ENCODE results near the gene CAPZB. TPM values are rescaled to one million over a fixed set of nuclear protein-coding genes. Genes with fewer than 3 reads are reported as not detected.
"Not testable (repeated sequence)": the region's sequence is repeated elsewhere in the genome, so short reads cannot be mapped to it uniquely, and the experiment has no call there.

CAPZB gene
- polyA plus RNA-seq, 3 donors: 290 to 504 (median 407) TPM

- H3K4me2 ChIP-seq (replicated peaks; ENCODE audit: extremely low read depth, low read length, poor library complexity, severe bottlenecking): peak overlapping the region; percentile 53
- H3K9me3 ChIP-seq (replicated peaks in 1 of 2; ENCODE audit: control insufficient read depth in 1 of 2, insufficient read depth in 1 of 2, low read length in 2 of 2): peaks cover 5 to 11% of the 10 kb centered on the region in 2 donors
- H3K27ac ChIP-seq (ENCODE audit: low read depth in 1 of 2, low read length in 2 of 2): peak overlapping the region; percentile 97 to 99
- DNase-seq: peak; percentile 46 to 56 (median 55)
- no peak for TF ChIP-seq CTCF (IDR thresholded peaks at IDR 0.05)
- peaks cover 0 to 5% of the 10 kb centered on the region in 2 donors for H3K36me3 Mint-ChIP-seq
- no peaks in the 10 kb centered on the region for H3K36me3 ChIP-seq (replicated peaks in 1 of 2; ENCODE audit: control insufficient read depth in 1 of 2, insufficient read depth in 2 of 2, low read length in 2 of 2)
- H2AFZ ChIP-seq (ENCODE audit: insufficient read depth, low read depth, low read length, poor library complexity, severe bottlenecking): no peak overlapping the region
- peaks cover 0 to 2% (median 2%) of the 10 kb centered on the region in 3 donors for H3K27me3 Mint-ChIP-seq (ENCODE audit: low read depth in 3 of 3)
- peak overlapping the region; percentile 98 to 100 (median 99) for H3K27ac Mint-ChIP-seq
- H3K9ac ChIP-seq (ENCODE audit: insufficient read depth, low read length, poor library complexity, severe bottlenecking): peak overlapping the region; percentile 59
- peak overlapping the region in 1 of 3 experiments; percentile 55 for H3K4me3 ChIP-seq (replicated peaks in 1 of 3; ENCODE audit: low read depth in 2 of 3, low read length in 3 of 3)
- no peaks in the 10 kb centered on the region for H3K27me3 ChIP-seq (ENCODE audit: control insufficient read depth in 2 of 2, insufficient read depth in 2 of 2, low read length in 2 of 2)
- intact Hi-C loops (cut with micrococcal nuclease): loop anchor here in 1 of 2 donors (2.0 to 5.0 kb wide), 4 partner anchors 18 to 92 kb away; a partner anchor contains a TSS
- H3K4me1 Mint-ChIP-seq: peaks cover 62% of the 10 kb centered on the region
- H3K4me1 ChIP-seq (ENCODE audit: control insufficient read depth in 1 of 2, insufficient read depth in 2 of 2, low read length in 2 of 2): peaks cover 63 to 68% of the 10 kb centered on the region in 2 donors
- H4K20me1 ChIP-seq (ENCODE audit: insufficient read depth, low read length): peaks cover 4% of the 10 kb centered on the region
- peaks cover 6 to 17% (median 10%) of the 10 kb centered on the region in 7 donors for H3K9me3 Mint-ChIP-seq
- peak overlapping the region; percentile 37 to 78 for H3K4me3 Mint-ChIP-seq
- no CpG with 5 or more reads among the region's 6 CpGs for WGBS (ENCODE audit: insufficient coverage)
- H3K79me2 ChIP-seq (ENCODE audit: insufficient read depth, low read length): no peaks in the 10 kb centered on the region
Observed at GRCh38 chr1:19504796-19505692, 19.7 kb upstream of the CAPZB start.

GRCh38 chr1:19502284-19502683 is 16.9 kb upstream of the CAPZB start:
- Histone ChIP-seq H3K27ac (ENCODE audit: low read depth in 1 of 2, low read length in 2 of 2) (peak overlapping the region in 1 of 2 donors; percentile 47), H3K9me3 (replicated peaks in 1 of 2; ENCODE audit: control insufficient read depth in 1 of 2, insufficient read depth in 1 of 2, low read length in 2 of 2) (peaks cover 5 to 11% of the 10 kb centered on the region in 2 donors), H3K4me1 (ENCODE audit: control insufficient read depth in 1 of 2, insufficient read depth in 2 of 2, low read length in 2 of 2) (peaks cover 35 to 41% of the 10 kb centered on the region in 2 donors)
- WGBS (ENCODE audit: insufficient coverage): 46% methylated on average over 5 of the region's 6 CpGs
- H3K27ac Mint-ChIP-seq: peak overlapping the region in 6 of 7 donors; percentile 46 to 92 (median 69)
- H3K79me2 ChIP-seq (ENCODE audit: insufficient read depth, low read length); H3K27me3 ChIP-seq (ENCODE audit: control insufficient read depth in 2 of 2, insufficient read depth in 2 of 2, low read length in 2 of 2); H3K4me2 ChIP-seq (replicated peaks; ENCODE audit: extremely low read depth, low read length, poor library complexity, severe bottlenecking); H3K36me3 Mint-ChIP-seq; H4K20me1 ChIP-seq (ENCODE audit: insufficient read depth, low read length); H3K9ac ChIP-seq (ENCODE audit: insufficient read depth, low read length, poor library complexity, severe bottlenecking); H3K36me3 ChIP-seq (replicated peaks in 1 of 2; ENCODE audit: control insufficient read depth in 1 of 2, insufficient read depth in 2 of 2, low read length in 2 of 2); H3K4me3 ChIP-seq (replicated peaks in 1 of 3; ENCODE audit: low read depth in 2 of 3, low read length in 3 of 3); intact Hi-C loops (cut with micrococcal nuclease); H2AFZ ChIP-seq (ENCODE audit: insufficient read depth, low read depth, low read length, poor library complexity, severe bottlenecking); H3K4me3 Mint-ChIP-seq; H3K27me3 Mint-ChIP-seq (ENCODE audit: low read depth in 3 of 3): not testable (repeated sequence)
- H3K4me1 Mint-ChIP-seq: peaks cover 38% of the 10 kb centered on the region
- H3K9me3 Mint-ChIP-seq: peaks cover 6 to 15% (median 9%) of the 10 kb centered on the region in 7 donors
- peak; percentile 53 to 78 (median 54) for DNase-seq

GRCh38 chr1:19499887-19500286 is 14.5 kb upstream of the CAPZB start:
- H4K20me1 ChIP-seq (ENCODE audit: insufficient read depth, low read length); H3K79me2 ChIP-seq (ENCODE audit: insufficient read depth, low read length); H2AFZ ChIP-seq (ENCODE audit: insufficient read depth, low read depth, low read length, poor library complexity, severe bottlenecking); H3K36me3 Mint-ChIP-seq; H3K27ac ChIP-seq (ENCODE audit: low read depth in 1 of 2, low read length in 2 of 2); H3K4me3 ChIP-seq (replicated peaks in 1 of 3; ENCODE audit: low read depth in 2 of 3, low read length in 3 of 3); H3K27ac Mint-ChIP-seq; DNase-seq; H3K27me3 ChIP-seq (ENCODE audit: control insufficient read depth in 2 of 2, insufficient read depth in 2 of 2, low read length in 2 of 2); intact Hi-C loops (cut with micrococcal nuclease); H3K4me2 ChIP-seq (replicated peaks; ENCODE audit: extremely low read depth, low read length, poor library complexity, severe bottlenecking); H3K9ac ChIP-seq (ENCODE audit: insufficient read depth, low read length, poor library complexity, severe bottlenecking); H3K27me3 Mint-ChIP-seq (ENCODE audit: low read depth in 3 of 3); H3K36me3 ChIP-seq (replicated peaks in 1 of 2; ENCODE audit: control insufficient read depth in 1 of 2, insufficient read depth in 2 of 2, low read length in 2 of 2); H3K4me3 Mint-ChIP-seq: not testable (repeated sequence)
- H3K4me1 ChIP-seq (ENCODE audit: control insufficient read depth in 1 of 2, insufficient read depth in 2 of 2, low read length in 2 of 2): peaks cover 17 to 21% of the 10 kb centered on the region in 2 donors
- H3K9me3 Mint-ChIP-seq: peaks cover 8 to 15% (median 9%) of the 10 kb centered on the region in 7 donors
- 100% methylated on average over 1 of the region's 2 CpGs for WGBS (ENCODE audit: insufficient coverage)
- H3K4me1 Mint-ChIP-seq: peaks cover 22% of the 10 kb centered on the region
- H3K9me3 ChIP-seq (replicated peaks in 1 of 2; ENCODE audit: control insufficient read depth in 1 of 2, insufficient read depth in 1 of 2, low read length in 2 of 2): peaks cover 5 to 11% of the 10 kb centered on the region in 2 donors

Measured in CD14-positive monocyte (primary cell).